Kidney (tissue), 14 donors: Measurements from ENCODE around the gene NEDD4. TPM values are rescaled to one million over a fixed set of nuclear protein-coding genes. Genes with fewer than 3 reads are reported as not detected.

Source experiments
- DNase-seq, 5 donors: peaks; one replicate each; pipeline ENCODE4 v3.0.0-alpha.2; 2013 to 2020
- FAIRE-seq: peaks from 2 replicates; lab custom pipeline; 2012; peaks lifted over from hg19 to GRCh38; lab: Jason Lieb, UNC
- H3K27ac ChIP-seq, 2 donors: one replicate each; pipeline ENCODE4 v1.7.0; 2013; ENCODE audit warnings: low read depth in 2 of 2, low read length in 2 of 2, inconsistent platforms in 1 of 2
- H3K27me3 ChIP-seq: one replicate; pipeline ENCODE4 v1.7.1; 2013; ENCODE audit warnings: low read length, inconsistent platforms; ENCODE audit not compliant: control insufficient read depth, insufficient read depth
- H3K36me3 ChIP-seq, 3 donors: one replicate each; pipeline versions ENCODE4 v1.7.0 to v1.7.1; 2013; ENCODE audit warnings: low read length in 3 of 3, control low read depth in 1 of 3, inconsistent platforms in 1 of 3; ENCODE audit not compliant: insufficient read depth in 3 of 3, control insufficient read depth in 2 of 3
- H3K4me1 ChIP-seq, 3 donors: one replicate each; pipeline versions ENCODE4 v1.7.0 to v1.7.1; 2013; ENCODE audit warnings: low read length in 3 of 3, inconsistent platforms in 1 of 3, low read depth in 1 of 3; ENCODE audit not compliant: control insufficient read depth in 2 of 3, insufficient read depth in 2 of 3
- H3K4me3 ChIP-seq, 3 donors: one replicate each; pipeline versions ENCODE4 v1.7.0 to v1.8.1; 2013; ENCODE audit warnings: low read length in 3 of 3, control low read depth in 1 of 3, inconsistent platforms in 1 of 3
- H3K9ac ChIP-seq, 3 donors: one replicate each; pipeline versions ENCODE4 v1.7.0 to v1.7.1; 2013; ENCODE audit warnings: low read length in 3 of 3, control low read depth in 1 of 3, inconsistent platforms in 1 of 3
- H3K9me3 ChIP-seq, 3 donors: one replicate each; pipeline versions ENCODE4 v1.7.0 to v1.7.1; 2013; ENCODE audit warnings: low read length in 3 of 3, control low read depth in 1 of 3, inconsistent platforms in 1 of 3; ENCODE audit not compliant: control insufficient read depth in 2 of 3, insufficient read depth in 1 of 3
- intact Hi-C: fragments of 100-400 bp; cut with DNase I; formaldehyde crosslinking; loops from one replicate; pipeline ENCODE4 v1.11.1; 2022
- polyA plus RNA-seq: library from polyadenylated mRNA; stranded (reverse); fragments of 350-450 nt; fragmentation: Illumina TruSeq; extraction: RNeasy Lipid Tissue Mini Kit (QIAGEN cat#74804); gene quantifications from one replicate; pipeline ENCODE4 v1.2.3, GENCODE V29; 2014; ENCODE audit warnings: low read depth, low replicate concordance; ENCODE audit not compliant: insufficient read depth
- total RNA-seq: library from RNA; stranded (reverse); fragmentation: NEBNext Ultra II Directional; extraction: Animal tissue kit (Norgen Biotek cat#: 25700); gene quantifications from one replicate; pipeline ENCODE4 v1.2.1, GENCODE V29; 2021
- TF ChIP-seq, protein P1 (sequence below): IDR thresholded peaks from 3 replicates; pipeline ENCODE4 v1.5.1; 2012; ENCODE audit warnings: mild to moderate bottlenecking, moderate library complexity, borderline replicate concordance; ENCODE audit not compliant: insufficient read depth; ENCODE audit errors: extremely low read depth
- donor health status: control.
- donor health status: control.
- donor health status: control.
- donor health status: control.
- donor health status: control.
- donor health status: DM: yes; HTN: yes; CAD: no.
- donor health status: Normal renal cell carcinoma (clear cell type).

The NEDD4 gene
- total and polyA plus RNA-seq, 2 donors from 2014 or later, result 3.3 to 22.3 TPM

GRCh38 chr15:55835866-55836265 lies 157.5 kb downstream of the NEDD4 start:
- H3K4me1 ChIP-seq, result no peaks in the 10 kb centered on the region
- no peak for FAIRE-seq

DNA sequence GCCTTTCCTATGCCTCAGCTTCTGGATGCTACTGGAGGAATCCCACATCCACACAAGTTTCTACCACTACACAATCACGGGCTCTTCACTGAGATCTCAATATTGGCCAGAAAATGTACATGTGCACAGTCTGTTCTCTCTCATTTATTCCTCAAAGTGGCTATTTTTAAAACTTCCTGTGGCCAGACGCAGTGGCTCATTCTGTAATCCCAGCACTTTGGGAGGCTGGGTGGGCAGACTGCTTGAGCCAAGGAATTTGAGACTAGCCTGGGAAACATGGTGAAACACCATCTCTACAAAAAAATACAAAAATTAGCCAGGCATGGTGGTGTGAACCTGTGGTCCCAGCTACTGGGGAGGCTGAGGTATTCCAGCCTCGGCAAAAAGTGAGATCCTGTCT lies 159.1 kb downstream of the NEDD4 start:
- Histone ChIP-seq H3K9ac (no peak overlapping the region), H3K4me1 (no peaks in the 10 kb centered on the region), H3K36me3 (peaks cover 0 to 14% (median 0%) of the 10 kb centered on the region in 3 donors), H3K27ac (no peak overlapping the region), H3K27me3 (no peaks in the 10 kb centered on the region), H3K9me3 (no peaks in the 10 kb centered on the region), H3K4me3 (no peak overlapping the region)
- intact Hi-C loops, result no loop called here
- FAIRE-seq (no peak), DNase-seq (no peak)
- TF ChIP-seq, protein P1, sequence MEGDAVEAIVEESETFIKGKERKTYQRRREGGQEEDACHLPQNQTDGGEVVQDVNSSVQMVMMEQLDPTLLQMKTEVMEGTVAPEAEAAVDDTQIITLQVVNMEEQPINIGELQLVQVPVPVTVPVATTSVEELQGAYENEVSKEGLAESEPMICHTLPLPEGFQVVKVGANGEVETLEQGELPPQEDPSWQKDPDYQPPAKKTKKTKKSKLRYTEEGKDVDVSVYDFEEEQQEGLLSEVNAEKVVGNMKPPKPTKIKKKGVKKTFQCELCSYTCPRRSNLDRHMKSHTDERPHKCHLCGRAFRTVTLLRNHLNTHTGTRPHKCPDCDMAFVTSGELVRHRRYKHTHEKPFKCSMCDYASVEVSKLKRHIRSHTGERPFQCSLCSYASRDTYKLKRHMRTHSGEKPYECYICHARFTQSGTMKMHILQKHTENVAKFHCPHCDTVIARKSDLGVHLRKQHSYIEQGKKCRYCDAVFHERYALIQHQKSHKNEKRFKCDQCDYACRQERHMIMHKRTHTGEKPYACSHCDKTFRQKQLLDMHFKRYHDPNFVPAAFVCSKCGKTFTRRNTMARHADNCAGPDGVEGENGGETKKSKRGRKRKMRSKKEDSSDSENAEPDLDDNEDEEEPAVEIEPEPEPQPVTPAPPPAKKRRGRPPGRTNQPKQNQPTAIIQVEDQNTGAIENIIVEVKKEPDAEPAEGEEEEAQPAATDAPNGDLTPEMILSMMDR, result no peak

More at GRCh38 chr15:55835866-55836265, 157.5 kb downstream of the NEDD4 start:
- no peak overlapping the region for H3K27ac ChIP-seq
- TF ChIP-seq, protein P1, result no peak
- intact Hi-C loops, result no loop called here
- no peak for DNase-seq
- H3K9me3 ChIP-seq, result no peaks in the 10 kb centered on the region
- peaks cover 0 to 5% (median 0%) of the 10 kb centered on the region in 3 donors for H3K36me3 ChIP-seq
- H3K4me3 ChIP-seq, result no peak overlapping the region
- H3K27me3 ChIP-seq, result no peaks in the 10 kb centered on the region
- no peak overlapping the region for H3K9ac ChIP-seq

- no peak for DNase-seq
- no peaks in the 10 kb centered on the region for H3K4me1 ChIP-seq
- FAIRE-seq, result no peak
- no peak overlapping the region for H3K27ac ChIP-seq
- TF ChIP-seq, protein P1, result no peak
- H3K4me3 ChIP-seq, result no peak overlapping the region
- H3K9me3 ChIP-seq, result no peaks in the 10 kb centered on the region
- no peaks in the 10 kb centered on the region for H3K27me3 ChIP-seq
- intact Hi-C loops, result no loop called here
- H3K9ac ChIP-seq, result no peak overlapping the region
- peaks cover 0 to 14% (median 0%) of the 10 kb centered on the region in 3 donors for H3K36me3 ChIP-seq
Measured at GRCh38 chr15:55829826-55830225, 163.6 kb downstream of the NEDD4 start.

DNA sequence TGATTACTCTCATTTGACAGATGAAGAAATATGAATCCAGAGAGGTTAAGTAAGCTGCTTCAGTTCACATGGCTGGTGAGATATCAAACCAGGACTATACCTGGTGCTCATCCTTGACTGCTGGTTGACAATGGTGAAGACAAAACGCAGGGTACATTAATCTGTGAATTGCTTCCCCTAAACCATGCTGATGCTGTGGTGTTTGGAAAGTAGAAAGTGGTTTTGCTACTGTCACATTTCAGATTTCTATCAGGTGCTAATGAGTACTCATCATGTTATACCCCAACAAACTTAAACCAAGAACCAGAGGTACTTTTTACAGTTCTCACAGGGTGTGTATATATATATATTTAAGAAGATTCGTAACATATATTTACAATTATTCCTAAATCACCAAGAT lies 165.5 kb downstream of the NEDD4 start:
- no peak overlapping the region for H3K4me3 ChIP-seq
- TF ChIP-seq, protein P1, result no peak
- DNase-seq, result no peak
- H3K4me1 ChIP-seq, result no peaks in the 10 kb centered on the region
- no peaks in the 10 kb centered on the region for H3K27me3 ChIP-seq
- H3K36me3 ChIP-seq, result peaks cover 0 to 14% (median 0%) of the 10 kb centered on the region in 3 donors
- H3K9ac ChIP-seq, result no peak overlapping the region
- no peak for FAIRE-seq
- intact Hi-C loops, result no loop called here
- no peak overlapping the region for H3K27ac ChIP-seq
- H3K9me3 ChIP-seq, result no peaks in the 10 kb centered on the region
